H1 (cell line): Measurements from ENCODE around the gene GBE1. TPM values are rescaled to one million over a fixed set of nuclear protein-coding genes. Genes with fewer than 3 reads are reported as not detected.

Experiments
- CTCF ChIA-PET: fragments of 300-600 bp; sonication (Branson Sonifier 250); formaldehyde crosslinking; loops from one replicate; lab custom pipeline; 2021; ENCODE audit not compliant: partially characterized antibody; lab: Charles Lee
- POLR2A ChIA-PET: fragments of 300-600 bp; sonication (Branson Sonifier 250); formaldehyde crosslinking; loops from one replicate; lab custom pipeline; 2021; ENCODE audit warnings: inconsistent platforms; ENCODE audit not compliant: partially characterized antibody; lab: Charles Lee
- DNase-seq, 2 experiments: peaks; one replicate each; pipeline versions ENCODE4 v3.0.0 to v3.0.0-alpha.2; 2010 to 2022; ENCODE audit warnings: low spot score in 2 of 2, low read depth in 1 of 2, mixed read lengths in 1 of 2
- FAIRE-seq: peaks from 2 replicates; lab custom pipeline; 2011; peaks lifted over from hg19 to GRCh38; lab: Jason Lieb, UNC
- H2AFZ ChIP-seq: 2 replicates; pipeline ENCODE4 v1.8.1; 2012; ENCODE audit warnings: low read length, inconsistent platforms
- H2AK5ac ChIP-seq: 2 replicates; pipeline ENCODE4 v1.6.1; 2013; ENCODE audit warnings: low read depth, low read length
- H2BK120ac ChIP-seq: replicated peaks from 2 replicates; pipeline ENCODE3; 2013; ENCODE audit warnings: low read depth, low read length, inconsistent platforms
- H2BK12ac ChIP-seq: 2 replicates; pipeline ENCODE4 v1.6.1; 2013; ENCODE audit warnings: low read depth, low read length
- H2BK15ac ChIP-seq: 2 replicates; pipeline ENCODE4 v1.6.1; 2013; ENCODE audit warnings: low read length
- H2BK20ac ChIP-seq: 2 replicates; pipeline ENCODE4 v1.6.1; 2013; ENCODE audit warnings: low read length
- H2BK5ac ChIP-seq: 2 replicates; pipeline ENCODE4 v1.6.1; 2013; ENCODE audit warnings: low read depth, low read length
- H3K14ac ChIP-seq: 2 replicates; pipeline ENCODE4 v1.6.1; 2013; ENCODE audit warnings: inconsistent platforms; ENCODE audit not compliant: insufficient read length
- H3K18ac ChIP-seq: 2 replicates; pipeline ENCODE4 v1.6.1; 2013; ENCODE audit warnings: low read length; ENCODE audit errors: extremely low read depth
- H3K23ac ChIP-seq: 2 replicates; pipeline ENCODE4 v1.6.1; 2013; ENCODE audit warnings: inconsistent platforms; ENCODE audit not compliant: insufficient read length
- H3K23me2 ChIP-seq: 2 replicates; pipeline ENCODE4 v1.6.1; 2013; ENCODE audit warnings: low read depth, low read length
- H3K27ac ChIP-seq: 2 replicates; pipeline ENCODE4 v1.6.1; 2011; ENCODE audit warnings: low read depth, low read length, inconsistent platforms
- H3K27me3 ChIP-seq, 4 experiments: replicated peaks in 1 of 4; 1 replicate in 1 of 4; 2 replicates in 3 of 4; pipeline versions ENCODE4 v1.6.1 to v1.8.1; 2011 to 2013; ENCODE audit warnings: low read length in 3 of 4, mild to moderate bottlenecking in 3 of 4, inconsistent platforms in 2 of 4, mixed read lengths in 2 of 4, moderate library complexity in 1 of 4; ENCODE audit not compliant: control insufficient read depth in 3 of 4, insufficient read depth in 3 of 4; ENCODE audit errors: extremely low read depth in 1 of 4
- H3K36me3 ChIP-seq, 4 experiments: 2 replicates each; pipeline versions ENCODE4 v1.6.1 to v1.8.1; 2011 to 2013; ENCODE audit warnings: mild to moderate bottlenecking in 4 of 4, low read length in 3 of 4, moderate library complexity in 2 of 4, control low read depth in 1 of 4, inconsistent platforms in 1 of 4; ENCODE audit not compliant: insufficient read depth in 4 of 4, control insufficient read depth in 2 of 4
- H3K4ac ChIP-seq: replicated peaks from 2 replicates; pipeline ENCODE3; 2013; ENCODE audit warnings: low read length, low read depth, mixed read lengths, inconsistent platforms; ENCODE audit not compliant: insufficient read length
- H3K4me1 ChIP-seq, 4 experiments: replicated peaks in 1 of 4; 1 replicate in 1 of 4; 2 replicates in 3 of 4; pipeline versions ENCODE4 v1.6.1 to v1.8.1; 2011 to 2013; ENCODE audit warnings: low read length in 3 of 4, inconsistent platforms in 2 of 4, mixed read lengths in 1 of 4; ENCODE audit not compliant: insufficient read depth in 4 of 4, control insufficient read depth in 3 of 4
- H3K4me2 ChIP-seq, 2 experiments: 2 replicates each; pipeline versions ENCODE4 v1.6.1 to v1.8.1; 2011 to 2013; ENCODE audit warnings: low read depth in 2 of 2, low read length in 2 of 2, control low read depth in 1 of 2, inconsistent platforms in 1 of 2, mild to moderate bottlenecking in 1 of 2; ENCODE audit not compliant: insufficient read depth in 1 of 2
- H3K4me3 ChIP-seq, 4 experiments: fragments of 200-600, 300-600 bp in 1 of 4; sonication (generic), shearing (Covaris generic), sonication (Bioruptor Twin) in 1 of 4; 2 replicates each; pipeline versions ENCODE4 v1.5.1 to v1.8.1; 2011 to 2016; ENCODE audit warnings: low read length in 4 of 4, low read depth in 3 of 4, control low read depth in 2 of 4, inconsistent platforms in 2 of 4, mild to moderate bottlenecking in 2 of 4, mixed read lengths in 1 of 4, moderate library complexity in 1 of 4; ENCODE audit not compliant: insufficient read depth in 2 of 4; ENCODE audit errors: extremely low read depth in 1 of 4
- H3K56ac ChIP-seq: replicated peaks from 2 replicates; pipeline ENCODE3; 2013; ENCODE audit warnings: low read depth, mild to moderate bottlenecking, mixed read lengths, low read length, inconsistent platforms; ENCODE audit not compliant: insufficient read length
- H3K79me1 ChIP-seq: 2 replicates; pipeline ENCODE4 v1.6.1; 2013; ENCODE audit warnings: low read depth, low read length, control low read depth
- H3K79me2 ChIP-seq, 2 experiments: 2 replicates each; pipeline versions ENCODE4 v1.6.1 to v1.8.1; 2012 to 2013; ENCODE audit warnings: low read length in 2 of 2, mild to moderate bottlenecking in 2 of 2, inconsistent platforms in 1 of 2; ENCODE audit not compliant: insufficient read depth in 2 of 2, control insufficient read depth in 1 of 2
- H3K9ac ChIP-seq, 4 experiments: replicated peaks in 1 of 4; 1 replicate in 1 of 4; 2 replicates in 3 of 4; pipeline versions ENCODE4 v1.6.1 to v1.8.1; 2011 to 2013; ENCODE audit warnings: low read depth in 3 of 4, low read length in 3 of 4, control low read depth in 2 of 4, mild to moderate bottlenecking in 2 of 4, moderate library complexity in 2 of 4, inconsistent platforms in 1 of 4; ENCODE audit errors: extremely low read depth in 1 of 4
- H3K9me3 ChIP-seq, 2 experiments: 2 replicates each; pipeline versions ENCODE4 v1.6.1 to v1.8.1; 2012 to 2013; ENCODE audit warnings: mild to moderate bottlenecking in 2 of 2, moderate library complexity in 2 of 2, control low read depth in 1 of 2, inconsistent platforms in 1 of 2, low read depth in 1 of 2, low read length in 1 of 2, mixed read lengths in 1 of 2; ENCODE audit not compliant: insufficient read depth in 2 of 2
- H4K20me1 ChIP-seq, 2 experiments: replicated peaks in 1 of 2; 2 replicates each; pipeline versions ENCODE3 to v1.8.1; 2011 to 2013; ENCODE audit warnings: inconsistent platforms in 2 of 2, low read length in 2 of 2, mild to moderate bottlenecking in 1 of 2; ENCODE audit not compliant: insufficient read depth in 2 of 2, control insufficient read depth in 1 of 2
- H4K5ac ChIP-seq: 2 replicates; pipeline ENCODE4 v1.6.1; 2013; ENCODE audit warnings: low read length, low read depth, mixed read lengths, inconsistent platforms; ENCODE audit not compliant: insufficient read length
- H4K8ac ChIP-seq: 2 replicates; pipeline ENCODE4 v1.8.0; 2013; ENCODE audit warnings: mild to moderate bottlenecking, moderate library complexity, low read length, inconsistent platforms; ENCODE audit not compliant: insufficient read depth; ENCODE audit errors: extremely low read depth
- H4K91ac ChIP-seq: replicated peaks from 2 replicates; pipeline ENCODE3; 2013; ENCODE audit warnings: low read length, mixed read lengths, inconsistent platforms; ENCODE audit not compliant: insufficient read length
- BRCA1 ChIP-seq: IDR thresholded peaks from 2 replicates; pipeline ENCODE4 v1.6.1; 2012; ENCODE audit warnings: low read depth, low read length, improper control_type of control experiment
- CEBPB ChIP-seq: IDR thresholded peaks from 2 replicates; pipeline ENCODE4 v1.6.1; 2012; ENCODE audit warnings: low read depth, low read length
- CREB1 ChIP-seq: IDR thresholded peaks from 2 replicates; pipeline ENCODE4 v1.6.1; 2012; ENCODE audit warnings: inconsistent platforms
- EGR1 ChIP-seq: IDR thresholded peaks from 2 replicates; pipeline ENCODE4 v1.6.1; 2011; ENCODE audit warnings: low read depth, low read length, borderline replicate concordance
- JUND ChIP-seq: IDR thresholded peaks from 2 replicates; pipeline ENCODE4 v1.6.1; 2011; ENCODE audit warnings: mild to moderate bottlenecking, improper control_type of control experiment, low read length
- KDM1A ChIP-seq: fragments of 200-600, 300-600 bp; sonication (generic); IDR thresholded peaks from 2 replicates; pipeline ENCODE4 v1.7.1; 2016; ENCODE audit warnings: mild to moderate bottlenecking, low read length, borderline replicate concordance
- MAFK ChIP-seq: IDR thresholded peaks from 2 replicates; pipeline ENCODE4 v1.6.1; 2012; ENCODE audit warnings: low read depth, mild to moderate bottlenecking, improper control_type of control experiment, low read length
- PHF8 ChIP-seq: fragments of 200-600 bp; sonication (generic); conservative IDR thresholded peaks from 2 replicates; pipeline ENCODE4 v1.7.1; 2012; ENCODE audit warnings: low read depth, mild to moderate bottlenecking, inconsistent platforms, low read length, moderate library complexity
- POLR2A ChIP-seq, 2 experiments: IDR thresholded peaks; 1 replicate in 1 of 2; 2 replicates in 1 of 2; pipeline ENCODE4 v1.6.1; 2011; ENCODE audit warnings: low read depth in 2 of 2, low read length in 2 of 2, mild to moderate bottlenecking in 2 of 2; ENCODE audit errors: control extremely low read depth in 1 of 2
- RAD21 ChIP-seq, 2 experiments: IDR thresholded peaks in 1 of 2; conservative IDR thresholded peaks in 1 of 2; 2 replicates each; pipeline ENCODE4 v1.6.1; 2011; ENCODE audit warnings: low read depth in 2 of 2, low read length in 2 of 2, improper control_type of control experiment in 1 of 2, inconsistent platforms in 1 of 2, mild to moderate bottlenecking in 1 of 2, moderate library complexity in 1 of 2
- TBP ChIP-seq: IDR thresholded peaks from 2 replicates; pipeline ENCODE4 v1.6.1; 2011; ENCODE audit warnings: low read depth, low read length, improper control_type of control experiment
- WGBS, 2 experiments: shearing (Covaris generic) in 1 of 2; methylation state at CpG; one replicate each; pipeline versions ENCODE4 v1.1.6 to v1.1.7; 2013 to 2015; ENCODE audit warnings: low lambda C conversion rate in 2 of 2, mixed read lengths in 2 of 2, inconsistent platforms in 1 of 2, low coverage in 1 of 2, missing lambda C conversion rate in 1 of 2; ENCODE audit not compliant: insufficient replicate concordance in 2 of 2, insufficient coverage in 1 of 2, insufficient read length in 1 of 2; ENCODE audit errors: extremely low coverage in 1 of 2, missing lambda C conversion rate in 1 of 2; 5-methylcytosine and 5-hydroxymethylcytosine counted together
- polyA plus RNA-seq, 7 experiments: library from polyadenylated mRNA; depleted of rRNA in 3 of 7; stranded (reverse) in 5 of 7; unstranded in 2 of 7; fragments of >200 nt in 5 of 7; fragments of 200-250 nt in 2 of 7; gene quantifications; 1 replicate in 5 of 7; 2 replicates in 1 of 7; 4 replicates in 1 of 7; pipeline versions ENCODE4 v1.2.1 to v1.2.3, GENCODE V29; 2011 to 2013; ENCODE audit warnings: missing spikeins in 2 of 7, mixed read lengths in 2 of 7
- total RNA-seq: library from RNA; stranded (reverse); fragmentation: NEBNext Ultra II Directional; extraction: Animal tissue kit (Norgen Biotek cat#: 25700); gene quantifications from 2 replicates; pipeline ENCODE4 v1.2.1, GENCODE V29; 2021
- TF ChIP-seq, protein P1 (sequence below): IDR thresholded peaks from 2 replicates; pipeline ENCODE4 v1.6.1; 2012; ENCODE audit warnings: inconsistent platforms
- TF ChIP-seq, protein P2 (sequence below): IDR thresholded peaks from 2 replicates; pipeline ENCODE4 v1.6.1; 2012; ENCODE audit warnings: low read length, inconsistent platforms

GBE1 gene
- total and polyA plus RNA-seq, 2 of the 8 experiments (the other 6 are each of a cell fraction or from before 2014, with no cell fraction given) = 3.3 to 7.3 TPM

DNA sequence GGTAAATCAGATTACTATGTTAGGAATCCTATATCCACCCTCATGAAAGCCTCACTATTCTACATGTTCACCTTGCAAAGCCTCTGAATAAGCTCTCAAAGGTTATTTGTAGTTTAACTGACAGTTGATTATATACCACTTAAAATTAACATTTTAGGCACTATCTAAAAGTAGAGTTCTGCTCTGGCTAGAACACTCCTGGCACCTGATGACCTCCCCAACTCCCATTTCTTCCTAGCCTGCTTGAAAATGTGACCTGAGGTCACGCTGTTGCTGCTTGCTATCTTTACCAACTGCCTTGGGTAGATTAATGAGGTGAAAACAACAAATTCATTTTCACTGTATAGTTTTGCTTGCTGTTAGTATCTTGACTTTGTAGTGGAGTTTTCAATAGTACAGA is 220.7 kb downstream of the GBE1 start:
- Histone ChIP-seq H3K4me2 (no peak overlapping the region), H2BK15ac (no peak overlapping the region), H4K8ac (no peak overlapping the region), H3K27ac (no peak overlapping the region; the same call in 1 of the 2 replicates), H3K14ac (no peak overlapping the region), H2BK20ac (no peak overlapping the region), H3K18ac (no peak overlapping the region), H3K9ac (no peak overlapping the region), H3K23ac (no peak overlapping the region), H3K36me3 (no peaks in the 10 kb centered on the region), H3K4me3 (no peak overlapping the region)
- TF ChIP-seq CREB1 = no peak
- TF ChIP-seq TBP = no peak
- TF ChIP-seq RAD21 (IDR thresholded peaks at IDR 0.05 in 1 of 2, conservative IDR thresholded peaks at IDR 0.05 in 1 of 2; ENCODE audit: low read depth in 2 of 2, low read length in 2 of 2) = no peak
- TF ChIP-seq CEBPB = no peak
- no peak for TF ChIP-seq BRCA1
- no peak for TF ChIP-seq JUND
- TF ChIP-seq, protein P1, sequence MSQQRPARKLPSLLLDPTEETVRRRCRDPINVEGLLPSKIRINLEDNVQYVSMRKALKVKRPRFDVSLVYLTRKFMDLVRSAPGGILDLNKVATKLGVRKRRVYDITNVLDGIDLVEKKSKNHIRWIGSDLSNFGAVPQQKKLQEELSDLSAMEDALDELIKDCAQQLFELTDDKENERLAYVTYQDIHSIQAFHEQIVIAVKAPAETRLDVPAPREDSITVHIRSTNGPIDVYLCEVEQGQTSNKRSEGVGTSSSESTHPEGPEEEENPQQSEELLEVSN = no peak
- TF ChIP-seq KDM1A = no peak
- TF ChIP-seq, protein P2, sequence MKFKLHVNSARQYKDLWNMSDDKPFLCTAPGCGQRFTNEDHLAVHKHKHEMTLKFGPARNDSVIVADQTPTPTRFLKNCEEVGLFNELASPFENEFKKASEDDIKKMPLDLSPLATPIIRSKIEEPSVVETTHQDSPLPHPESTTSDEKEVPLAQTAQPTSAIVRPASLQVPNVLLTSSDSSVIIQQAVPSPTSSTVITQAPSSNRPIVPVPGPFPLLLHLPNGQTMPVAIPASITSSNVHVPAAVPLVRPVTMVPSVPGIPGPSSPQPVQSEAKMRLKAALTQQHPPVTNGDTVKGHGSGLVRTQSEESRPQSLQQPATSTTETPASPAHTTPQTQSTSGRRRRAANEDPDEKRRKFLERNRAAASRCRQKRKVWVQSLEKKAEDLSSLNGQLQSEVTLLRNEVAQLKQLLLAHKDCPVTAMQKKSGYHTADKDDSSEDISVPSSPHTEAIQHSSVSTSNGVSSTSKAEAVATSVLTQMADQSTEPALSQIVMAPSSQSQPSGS = no peak
- no peak for TF ChIP-seq PHF8
- TF ChIP-seq EGR1 = no peak
- no peak for TF ChIP-seq MAFK
- TF ChIP-seq POLR2A (IDR thresholded peaks at IDR 0.05; ENCODE audit: control extremely low read depth in 1 of 2, low read depth in 2 of 2, low read length in 2 of 2) = no peak
- TF ChIP-seq, all 59 proteins: peak for 0
- H3K79me1 ChIP-seq = no peaks in the 10 kb centered on the region
- no peak overlapping the region for H2BK120ac ChIP-seq
- no peak overlapping the region for H4K91ac ChIP-seq
- H2BK5ac ChIP-seq = no peak overlapping the region
- no peak overlapping the region for H4K5ac ChIP-seq
- no peak overlapping the region for H2AFZ ChIP-seq
- no peaks in the 10 kb centered on the region for H3K23me2 ChIP-seq
- 95% methylated on average over 1 of the region's 1 CpG; no CpG with 5 or more reads in 1 of the 2 experiments for WGBS, 2 experiments
- no peaks in the 10 kb centered on the region for H3K27me3 ChIP-seq
- FAIRE-seq (no peak), DNase-seq (no peak)
- no peaks in the 10 kb centered on the region for H3K79me2 ChIP-seq
- POLR2A ChIA-PET = no interaction called here
- no peak overlapping the region for H3K4ac ChIP-seq
- peaks cover 0 to 1% of the 10 kb centered on the region in 2 experiments for H4K20me1 ChIP-seq
- CTCF ChIA-PET = interaction anchor here (1.4 kb wide), 1 partner anchor 238 kb away, joined by 4 read pairs; no protein-coding TSS in a partner anchor
- H3K56ac ChIP-seq = no peak overlapping the region
- H3K4me1 ChIP-seq = peaks cover 0 to 4% (median under 1%) of the 10 kb centered on the region in 4 experiments; a peak in 1 of 7 replicates
- H2BK12ac ChIP-seq = no peak overlapping the region
- H2AK5ac ChIP-seq = no peak overlapping the region
- no peaks in the 10 kb centered on the region for H3K9me3 ChIP-seq
